ENCODE results near the gene IFNGR2.
A peak's percentile ranks its signal among the peaks of the same experiment; 100 is the strongest.

Gene IFNGR2

GRCh38 chr21:33473344-33473743 is 70.1 kb downstream of the IFNGR2 start:
- TF ChIP-seq ZNF776 (tag by site-specific recombination; IDR thresholded peaks at IDR 0.05; ENCODE audit: borderline replicate concordance) (no peak), ZNF140 (tag by site-specific recombination; IDR thresholded peaks at IDR 0.05) (peak; percentile 78; the same call in 1 of the 2 replicates), ZNF362 (tag by site-specific recombination; IDR thresholded peaks at IDR 0.05) (peak; percentile 71), ZNF449 (tag by site-specific recombination; IDR thresholded peaks at IDR 0.05) (no peak)
- Histone ChIP-seq H3K27ac (ENCODE audit: extremely low read depth, low read depth, low read length) (no peak overlapping the region), H3K9me3 (ENCODE audit: control insufficient read depth, insufficient read depth, low read depth, low read length) (no peaks in the 10 kb centered on the region), H3K4me1 (ENCODE audit: control insufficient read depth, insufficient read depth, low read length) (peaks cover 1% of the 10 kb centered on the region; the same call in 1 of the 2 replicates), H3K36me3 (ENCODE audit: control insufficient read depth in 2 of 2, insufficient read depth in 1 of 2, low read length in 2 of 2) (no peaks in the 10 kb centered on the region; a peak in 1 of 3 replicates), H3K4me3 (ENCODE audit: low read depth, low read length) (no peak overlapping the region)
- ChIA-PET CTCF (no interaction called here), POLR2A (interaction anchor here (0.6 to 0.7 kb wide), 4 partner anchors 32 to 790 kb away, joined by 3 to 7 read pairs (median 6); no protein-coding TSS in a partner anchor)

- H3K9me3 ChIP-seq (ENCODE audit: control insufficient read depth, insufficient read depth, low read depth, low read length), result no peaks in the 10 kb centered on the region
- TF ChIP-seq ZNF776 (tag by site-specific recombination; IDR thresholded peaks at IDR 0.05; ENCODE audit: borderline replicate concordance) (no peak), ZNF121 (tag by site-specific recombination; IDR thresholded peaks at IDR 0.05) (peak; percentile 81), PRDM6 (tag by site-specific recombination; IDR thresholded peaks at IDR 0.05) (no peak)
- H3K4me1 ChIP-seq (ENCODE audit: control insufficient read depth, insufficient read depth, low read length), result peaks cover 2% of the 10 kb centered on the region; the same call in 1 of the 2 replicates
- H3K36me3 ChIP-seq (ENCODE audit: control insufficient read depth in 2 of 2, insufficient read depth in 1 of 2, low read length in 2 of 2), result no peaks in the 10 kb centered on the region; a peak in 1 of 3 replicates
- no peak overlapping the region for H3K4me3 ChIP-seq (ENCODE audit: low read depth, low read length)
- ChIA-PET CTCF (interaction anchor here (0.6 kb wide), 1 partner anchor 536 kb away, joined by 3 read pairs; no protein-coding TSS in a partner anchor), POLR2A (interaction anchor here (0.7 kb wide), 1 partner anchor 80 kb away, joined by 4 read pairs; no protein-coding TSS in a partner anchor)
- H3K27ac ChIP-seq (ENCODE audit: extremely low read depth, low read depth, low read length), result no peak overlapping the region
Observed at GRCh38 chr21:33477066-33477465, 73.9 kb downstream of the IFNGR2 start.

- Histone ChIP-seq H3K27ac (ENCODE audit: extremely low read depth, low read depth, low read length) (no peak overlapping the region), H3K36me3 (ENCODE audit: control insufficient read depth in 2 of 2, insufficient read depth in 1 of 2, low read length in 2 of 2) (no peaks in the 10 kb centered on the region; a peak in 1 of 3 replicates), H3K4me3 (ENCODE audit: low read depth, low read length) (peak overlapping the region; percentile 48), H3K4me1 (ENCODE audit: control insufficient read depth, insufficient read depth, low read length) (peaks cover 2% of the 10 kb centered on the region; the same call in 1 of the 2 replicates), H3K9me3 (ENCODE audit: control insufficient read depth, insufficient read depth, low read depth, low read length) (no peaks in the 10 kb centered on the region)
- ChIA-PET CTCF (no interaction called here), POLR2A (interaction anchor here (2.3 kb wide), 1 partner anchor 17 kb away, joined by 7 read pairs; no protein-coding TSS in a partner anchor)
- 0 out of 2 replicates have a peak, but pooled peaks have one; percentile 16 for TF ChIP-seq ZBTB8A (tag by site-specific recombination; IDR thresholded peaks at IDR 0.05)
- TF ChIP-seq ZNF335 (tag by site-specific recombination; conservative IDR thresholded peaks at IDR 0.05), result peak; percentile 42
- peak; percentile 41; the same call in 1 of the 2 replicates for TF ChIP-seq ZNF394 (tag by site-specific recombination; IDR thresholded peaks at IDR 0.05; ENCODE audit: borderline replicate concordance)
- no peak for TF ChIP-seq ZNF248 (tag by site-specific recombination; IDR thresholded peaks at IDR 0.05)
- peak; percentile 78; the same call in 1 of the 2 replicates for TF ChIP-seq MZF1 (tag by site-specific recombination; IDR thresholded peaks at IDR 0.05; ENCODE audit: borderline replicate concordance)
Observed at GRCh38 chr21:33478182-33478581, 75.0 kb downstream of the IFNGR2 start.
